SK-N-SH treated with all-trans-retinoic acid at 6 μM for 48 hours (cell line): ENCODE data around the gene KIAA1671.

Source experiments
- ARNTL ChIP-seq: fragments of 450-650 bp; formaldehyde crosslinking; IDR thresholded peaks from 2 replicates; pipeline ENCODE4 v1.5.0; 2020; ENCODE audit warnings: low read depth, mild to moderate bottlenecking, moderate library complexity, borderline replicate concordance
- CREB5 ChIP-seq: fragments of 250-450 bp; sonication (Bioruptor Pico); IDR thresholded peaks from 2 replicates; pipeline ENCODE4 v1.5.1; 2020; ENCODE audit warnings: low read depth, mild to moderate bottlenecking, moderate library complexity
- CSDC2 ChIP-seq: fragments of 250-450 bp; sonication (Bioruptor Pico); IDR thresholded peaks from 2 replicates; pipeline ENCODE4 v1.5.0; 2020; ENCODE audit warnings: mild to moderate bottlenecking, moderate library complexity
- PATZ1 ChIP-seq: fragments of 250-450 bp; sonication (Bioruptor Pico); IDR thresholded peaks from 2 replicates; pipeline ENCODE4 v1.8.0; 2020; ENCODE audit warnings: mild to moderate bottlenecking, moderate library complexity, borderline replicate concordance
- RARB ChIP-seq: fragments of 250-450 bp; sonication (Bioruptor Pico); IDR thresholded peaks from 2 replicates; pipeline ENCODE4 v1.8.0; 2021; ENCODE audit warnings: mild to moderate bottlenecking, moderate library complexity
- SNAI2 ChIP-seq: fragments of 250-450 bp; sonication (Bioruptor Pico); IDR thresholded peaks from 2 replicates; pipeline ENCODE4 v1.5.0; 2020; ENCODE audit warnings: mild to moderate bottlenecking, moderate library complexity
- TCF4 ChIP-seq: fragments of 250-450 bp; sonication (Bioruptor Pico); IDR thresholded peaks from 2 replicates; pipeline ENCODE4 v1.8.0; 2021; ENCODE audit warnings: mild to moderate bottlenecking, moderate library complexity, borderline replicate concordance
- TOX ChIP-seq: fragments of 250-450 bp; sonication (Bioruptor Pico); IDR thresholded peaks from 2 replicates; pipeline ENCODE4 v1.8.0; 2021; ENCODE audit warnings: mild to moderate bottlenecking, moderate library complexity, borderline replicate concordance
- TSHZ2 ChIP-seq: fragments of 250-450 bp; sonication (Bioruptor Pico); IDR thresholded peaks from 2 replicates; pipeline ENCODE4 v1.5.0; 2020; ENCODE audit warnings: mild to moderate bottlenecking, moderate library complexity
- ZFP30 ChIP-seq: fragments of 450-650 bp; formaldehyde crosslinking; IDR thresholded peaks from 2 replicates; pipeline ENCODE4 v1.5.0; 2022; ENCODE audit warnings: mild to moderate bottlenecking, moderate library complexity
- ZNF70 ChIP-seq: fragments of 450-650 bp; formaldehyde crosslinking; IDR thresholded peaks from 2 replicates; pipeline ENCODE4 v1.5.0; 2020; ENCODE audit warnings: mild to moderate bottlenecking, moderate library complexity

- no peak for TF ChIP-seq TCF4 (CRISPR knock-in tag)
- no peak for TF ChIP-seq TSHZ2 (CRISPR knock-in tag)
- TF ChIP-seq ARNTL (CRISPR knock-in tag), result no peak
- TF ChIP-seq ZNF70 (CRISPR knock-in tag), result no peak
- TF ChIP-seq ZFP30, result no peak
- no peak for TF ChIP-seq CSDC2 (CRISPR knock-in tag)
- TF ChIP-seq PATZ1 (CRISPR knock-in tag), result no peak
- no peak for TF ChIP-seq RARB
- TF ChIP-seq CREB5 (CRISPR knock-in tag), result no peak
- TF ChIP-seq SNAI2 (CRISPR knock-in tag), result no peak
- no peak for TF ChIP-seq TOX (CRISPR knock-in tag)
Observed at GRCh38 chr22:25160120-25160996, 207.8 kb downstream of the KIAA1671 start.
